K562 (cell line): Measurements from ENCODE around the gene DIS3L2. TPM values are rescaled to one million over a fixed set of nuclear protein-coding genes. Genes with fewer than 3 reads are reported as not detected.
"Not testable (repeated sequence)": the region's sequence is repeated elsewhere in the genome, so short reads cannot be mapped to it uniquely, and the experiment has no call there.

Experiments used
- ATAC-seq: fragments of 200-7000 bp; cut with Tn5 transposase; 3 replicates; pipeline ENCODE4 v1.9.1; 2020; ENCODE audit warnings: moderate library complexity
- BruUV-seq: library from RNA; stranded (reverse); fragments of 400-500 nt; replicated peaks from 2 replicates; lab custom pipeline; 2021; lab: Mats Ljungman, UMichigan
- CTCF ChIA-PET: fragments of 300-600 bp; formaldehyde crosslinking; extraction: SDS; loops from one replicate; lab custom pipeline; 2021; ENCODE audit warnings: low intra/inter-chr PET ratio; lab: Yijun Ruan, JAX
- POLR2A ChIA-PET: fragments of 300-600, 350-650 bp; sonication (Branson Sonifier 250); formaldehyde crosslinking; extraction: SDS; loops from one replicate; lab custom pipeline; 2021; ENCODE audit warnings: antibody characterized with exemption, inconsistent platforms; lab: Yijun Ruan, JAX
- DNase-seq, 4 experiments: peaks; one replicate each; pipeline versions ENCODE4 v3.0.0 to v3.0.0-alpha.2; 2011 to 2018; ENCODE audit warnings: low spot score in 3 of 4, mixed read lengths in 3 of 4; ENCODE audit errors: extremely low read depth in 1 of 4
- FAIRE-seq: peaks from 2 replicates; lab custom pipeline; 2011; peaks lifted over from hg19 to GRCh38; lab: Jason Lieb, UNC
- H2AFZ ChIP-seq: 2 replicates; pipeline ENCODE4 v1.6.0; 2011; ENCODE audit warnings: low read depth, low read length, control low read depth, inconsistent platforms
- H3K27ac ChIP-seq: fragments of 200-600 bp; 3 replicates; pipeline ENCODE4 v1.8.0; 2011; ENCODE audit warnings: low read depth, mild to moderate bottlenecking, control low read depth, inconsistent platforms, low read length, moderate library complexity, mixed read lengths; ENCODE audit errors: extremely low read depth
- H3K27me3 ChIP-seq, 2 experiments: fragments of 300-600 bp in 1 of 2; 2 replicates in 1 of 2; 3 replicates in 1 of 2; pipeline versions ENCODE4 v1.6.0 to v1.8.0; 2011; ENCODE audit warnings: inconsistent platforms in 2 of 2, low read length in 2 of 2, mild to moderate bottlenecking in 1 of 2, mixed read lengths in 1 of 2, moderate library complexity in 1 of 2; ENCODE audit not compliant: control insufficient read depth in 2 of 2, insufficient read depth in 2 of 2
- H3K36me3 ChIP-seq: fragments of 300-600 bp; 3 replicates; pipeline ENCODE4 v1.8.0; 2011; ENCODE audit warnings: mild to moderate bottlenecking, low read length, inconsistent platforms; ENCODE audit not compliant: control insufficient read depth, insufficient read depth
- H3K4me1 ChIP-seq, 2 experiments: fragments of 200-600 bp in 1 of 2; replicated peaks in 1 of 2; 2 replicates in 1 of 2; 3 replicates in 1 of 2; pipeline versions ENCODE4 v1.5.1 to v1.8.0; 2011; ENCODE audit warnings: inconsistent platforms in 2 of 2, low read length in 2 of 2, mild to moderate bottlenecking in 1 of 2, mixed read lengths in 1 of 2, moderate library complexity in 1 of 2; ENCODE audit not compliant: control insufficient read depth in 2 of 2, insufficient read depth in 2 of 2
- H3K4me2 ChIP-seq: 2 replicates; pipeline ENCODE4 v1.6.1; 2011; ENCODE audit warnings: low read length, control low read depth, inconsistent platforms, mixed read lengths; ENCODE audit not compliant: insufficient read depth
- H3K4me3 ChIP-seq: fragments of 200-600 bp; sonication (generic), shearing (Covaris generic); 2 replicates; pipeline ENCODE4 v1.5.1; 2016; ENCODE audit warnings: control low read depth, inconsistent platforms
- H3K79me2 ChIP-seq: fragments of 200-600 bp; 3 replicates; pipeline ENCODE4 v1.8.0; 2011; ENCODE audit warnings: low read length, inconsistent platforms; ENCODE audit not compliant: control insufficient read depth, insufficient read depth
- H3K9ac ChIP-seq, 2 experiments: 2 replicates each; pipeline versions ENCODE4 v1.6.0 to v1.6.1; 2011; ENCODE audit warnings: low read depth in 2 of 2, low read length in 2 of 2, control low read depth in 1 of 2, inconsistent platforms in 1 of 2, mild to moderate bottlenecking in 1 of 2, mixed read lengths in 1 of 2; ENCODE audit not compliant: insufficient read depth in 1 of 2
- H3K9me1 ChIP-seq: one replicate; pipeline ENCODE4 v1.6.0; 2011; ENCODE audit warnings: inconsistent platforms, mild to moderate bottlenecking, low read length, moderate library complexity; ENCODE audit not compliant: control insufficient read depth, insufficient read depth
- H3K9me3 ChIP-seq: replicated peaks from 2 replicates; pipeline ENCODE4 v1.5.1; 2011; ENCODE audit warnings: low read depth, low read length, inconsistent platforms; ENCODE audit not compliant: control insufficient read depth, insufficient read depth
- H4K20me1 ChIP-seq: replicated peaks from 2 replicates; pipeline ENCODE4 v1.6.1; 2011; ENCODE audit warnings: low read length, inconsistent platforms, mixed read lengths; ENCODE audit not compliant: control insufficient read depth, insufficient read depth
- C11orf30 ChIP-seq: fragments of 450-650 bp; IDR thresholded peaks from 2 replicates; pipeline ENCODE4 v1.6.1; 2016; ENCODE audit warnings: low read depth, mild to moderate bottlenecking
- CREB1 ChIP-seq, 2 experiments: sonication (generic) in 1 of 2; formaldehyde crosslinking in 1 of 2; IDR thresholded peaks; 2 replicates each; pipeline versions ENCODE4 v1.6.1 to v1.8.0; 2012 to 2022; ENCODE audit warnings: inconsistent platforms in 1 of 2, mild to moderate bottlenecking in 1 of 2, missing genetic modification reagents in 1 of 2, moderate library complexity in 1 of 2
- ELF2 ChIP-seq: fragments of 250-450 bp; sonication (Bioruptor Pico); IDR thresholded peaks from 2 replicates; pipeline ENCODE4 v1.5.0; 2021; ENCODE audit warnings: mild to moderate bottlenecking
- EP300 ChIP-seq: IDR thresholded peaks from 2 replicates; pipeline ENCODE4 v1.6.1; 2012; ENCODE audit warnings: low read length, improper control_type of control experiment
- ETV6 ChIP-seq, 3 experiments: fragments of 150-350 bp in 1 of 3; sonication (generic) in 1 of 3; formaldehyde crosslinking in 1 of 3; IDR thresholded peaks; 2 replicates each; pipeline versions ENCODE4 v1.6.1 to v1.8.0; 2014 to 2022; ENCODE audit warnings: borderline replicate concordance in 2 of 3, low read depth in 2 of 3, antibody characterized with exemption in 1 of 3, low read length in 1 of 3, mild to moderate bottlenecking in 1 of 3, missing genetic modification reagents in 1 of 3
- GATA2 ChIP-seq: sonication (generic); formaldehyde crosslinking; IDR thresholded peaks from 2 replicates; pipeline ENCODE4 v1.4.0; 2020; ENCODE audit warnings: mild to moderate bottlenecking, missing genetic modification reagents
- ILK ChIP-seq: fragments of 450-650 bp; IDR thresholded peaks from 2 replicates; pipeline ENCODE4 v1.6.1; 2016; ENCODE audit warnings: missing genetic modification characterization, low read depth, mild to moderate bottlenecking, missing compliant biosample characterization, moderate library complexity, borderline replicate concordance
- POLR3G ChIP-seq: IDR thresholded peaks from 2 replicates; pipeline ENCODE4 v1.6.1; 2011; ENCODE audit not compliant: insufficient read length, insufficient replicate concordance; ENCODE audit errors: extremely low read depth
- ZNF224 ChIP-seq: sonication (generic); formaldehyde crosslinking; IDR thresholded peaks from 2 replicates; pipeline ENCODE4 v1.8.0; 2022; ENCODE audit warnings: mild to moderate bottlenecking, missing genetic modification reagents
- WGBS: fragments of 100-300 bp; shearing (Covaris generic); methylation state at CpG from one replicate; pipeline ENCODE4 v1.1.6; 2016; ENCODE audit warnings: low coverage, mixed read lengths; ENCODE audit not compliant: insufficient coverage; ENCODE audit errors: missing lambda C conversion rate; 5-methylcytosine and 5-hydroxymethylcytosine counted together
- in situ Hi-C: fragments of 300-500 bp; cut with MboI; formaldehyde crosslinking; loops from 4 replicates; pipeline ENCODE4 v1.15.0; 2018; ENCODE audit warnings: inconsistent platforms, mixed read lengths
- intact Hi-C: fragments of 100-400 bp; cut with micrococcal nuclease; formaldehyde crosslinking; loops from 2 replicates; pipeline ENCODE4 v1.14.2; 2022
- polyA plus RNA-seq, 8 experiments: library from polyadenylated mRNA; depleted of rRNA in 4 of 8; stranded (reverse) in 5 of 8; unstranded in 3 of 8; fragments of >200 nt; fragmentation: Nextera tagmentation in 2 of 8; fragmentation: Illumina TruSeq in 1 of 8; extraction: Ambion mirVana in 2 of 8; extraction: Trizol in 1 of 8; gene quantifications; 2 replicates each; pipeline versions ENCODE4 v1.2.1 to v1.2.3, GENCODE V29; 2011 to 2014; ENCODE audit warnings: inconsistent platforms in 1 of 8, missing spikeins in 1 of 8
- total RNA-seq, 7 experiments: library from RNA; depleted of rRNA in 6 of 7; stranded (reverse); fragments of >200 nt in 6 of 7; fragmentation: Illumina TruSeq in 2 of 7; extraction: Trizol in 2 of 7; gene quantifications; 2 replicates each; pipeline versions ENCODE4 v1.2.1 to v1.2.3, GENCODE V29; 2011 to 2021; ENCODE audit warnings: low replicate concordance in 1 of 7
- TF ChIP-seq, protein P1 (sequence below), 2 experiments: fragments of 450-650 bp; conservative IDR thresholded peaks; 2 replicates each; pipeline ENCODE4 v1.6.1; 2017; ENCODE audit warnings: mild to moderate bottlenecking in 2 of 2, moderate library complexity in 2 of 2

DIS3L2 gene
- total and polyA plus RNA-seq, 9 of the 15 experiments (the other 6 are each of a cell fraction or from before 2014, with no cell fraction given): 1.5 to 19.2 (median 11.2) TPM

DNA sequence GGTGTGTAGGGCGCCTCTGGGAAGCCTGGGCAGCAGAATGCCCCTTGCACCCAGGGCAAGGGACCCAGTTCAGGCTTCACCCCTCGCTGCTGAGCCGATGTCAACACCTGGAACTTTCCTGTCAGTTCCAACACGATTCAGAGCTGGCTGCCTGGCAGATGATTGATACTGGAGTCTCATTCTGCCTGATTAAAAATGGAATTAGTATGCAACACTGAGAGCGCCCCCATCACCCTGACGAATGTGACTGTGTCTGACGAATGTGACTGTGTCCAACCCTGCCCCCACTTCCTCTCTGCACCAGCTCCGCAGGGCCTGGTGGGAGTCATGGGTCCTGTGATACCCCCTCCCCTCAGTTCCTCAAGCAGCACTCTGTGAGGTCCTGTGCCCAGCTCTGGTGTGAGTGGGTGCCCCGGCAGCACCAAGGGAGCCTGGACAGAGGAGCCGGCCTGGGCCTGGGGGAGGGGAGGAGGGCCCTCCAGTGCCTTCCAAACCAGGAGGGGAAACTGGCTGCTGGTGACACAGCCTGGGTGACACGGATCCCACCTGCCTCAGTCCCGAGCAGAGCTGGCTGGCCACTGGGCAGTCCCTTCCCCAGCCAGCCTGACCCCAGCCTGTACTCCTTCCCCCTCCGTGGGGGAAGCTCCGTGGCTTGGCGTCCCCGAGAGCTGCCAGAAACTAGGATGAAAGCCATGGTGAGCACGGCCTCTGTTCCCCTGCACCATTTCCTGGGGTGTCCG, 375.6 kb downstream of the DIS3L2 start:
- H3K36me3 ChIP-seq: no peaks in the 10 kb centered on the region
- in situ Hi-C loops: no loop called here
- WGBS: 62% methylated on average over 6 of the region's 18 CpGs
- no peak overlapping the region for H3K27ac ChIP-seq
- peaks cover 0 to 7% of the 10 kb centered on the region in 2 experiments; a peak in 2 of 5 replicates for H3K4me1 ChIP-seq
- no peak for TF ChIP-seq ZNF224 (CRISPR knock-in tag)
- no peak for TF ChIP-seq C11orf30
- TF ChIP-seq, protein P1, sequence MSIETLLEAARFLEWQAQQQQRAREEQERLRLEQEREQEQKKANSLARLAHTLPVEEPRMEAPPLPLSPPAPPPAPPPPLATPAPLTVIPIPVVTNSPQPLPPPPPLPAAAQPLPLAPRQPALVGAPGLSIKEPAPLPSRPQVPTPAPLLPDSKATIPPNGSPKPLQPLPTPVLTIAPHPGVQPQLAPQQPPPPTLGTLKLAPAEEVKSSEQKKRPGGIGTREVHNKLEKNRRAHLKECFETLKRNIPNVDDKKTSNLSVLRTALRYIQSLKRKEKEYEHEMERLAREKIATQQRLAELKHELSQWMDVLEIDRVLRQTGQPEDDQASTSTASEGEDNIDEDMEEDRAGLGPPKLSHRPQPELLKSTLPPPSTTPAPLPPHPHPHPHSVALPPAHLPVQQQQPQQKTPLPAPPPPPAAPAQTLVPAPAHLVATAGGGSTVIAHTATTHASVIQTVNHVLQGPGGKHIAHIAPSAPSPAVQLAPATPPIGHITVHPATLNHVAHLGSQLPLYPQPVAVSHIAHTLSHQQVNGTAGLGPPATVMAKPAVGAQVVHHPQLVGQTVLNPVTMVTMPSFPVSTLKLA (conservative IDR thresholded peaks at IDR 0.05): no peak
- TF ChIP-seq POLR3G: no peak
- TF ChIP-seq EP300: no peak
- no peak for TF ChIP-seq CREB1 (IDR thresholded peaks at IDR 0.05)
- TF ChIP-seq CREB1 (CRISPR knock-in tag; IDR thresholded peaks at IDR 0.05): no peak
- no peak for TF ChIP-seq ILK (tag)
- TF ChIP-seq ETV6 (IDR thresholded peaks at IDR 0.05; ENCODE audit: borderline replicate concordance in 1 of 2, low read depth in 2 of 2, low read length in 1 of 2): no peak
- TF ChIP-seq ETV6 (CRISPR knock-in tag; IDR thresholded peaks at IDR 0.05; ENCODE audit: borderline replicate concordance): no peak
- no peak for TF ChIP-seq ELF2
- no peak for TF ChIP-seq GATA2 (CRISPR knock-in tag)
- H3K4me3 ChIP-seq: no peak overlapping the region
- BruUV-seq: no TSS peak
- H3K79me2 ChIP-seq: no peaks in the 10 kb centered on the region
- no peak overlapping the region for H3K9ac ChIP-seq
- no peak for FAIRE-seq
- no peak for DNase-seq
- H2AFZ ChIP-seq: no peak overlapping the region
- intact Hi-C loops: no loop called here
- ChIA-PET CTCF (no interaction called here), POLR2A (interaction anchor here (0.6 kb wide), 1 partner anchor 331 kb away, joined by 3 read pairs; no protein-coding TSS in a partner anchor)
- H3K27me3 ChIP-seq: no peaks in the 10 kb centered on the region
- H3K4me2 ChIP-seq: no peak overlapping the region
- no peaks in the 10 kb centered on the region for H4K20me1 ChIP-seq
- no peak for ATAC-seq
- no peaks in the 10 kb centered on the region for H3K9me1 ChIP-seq
- H3K9me3 ChIP-seq: no peaks in the 10 kb centered on the region

DNA sequence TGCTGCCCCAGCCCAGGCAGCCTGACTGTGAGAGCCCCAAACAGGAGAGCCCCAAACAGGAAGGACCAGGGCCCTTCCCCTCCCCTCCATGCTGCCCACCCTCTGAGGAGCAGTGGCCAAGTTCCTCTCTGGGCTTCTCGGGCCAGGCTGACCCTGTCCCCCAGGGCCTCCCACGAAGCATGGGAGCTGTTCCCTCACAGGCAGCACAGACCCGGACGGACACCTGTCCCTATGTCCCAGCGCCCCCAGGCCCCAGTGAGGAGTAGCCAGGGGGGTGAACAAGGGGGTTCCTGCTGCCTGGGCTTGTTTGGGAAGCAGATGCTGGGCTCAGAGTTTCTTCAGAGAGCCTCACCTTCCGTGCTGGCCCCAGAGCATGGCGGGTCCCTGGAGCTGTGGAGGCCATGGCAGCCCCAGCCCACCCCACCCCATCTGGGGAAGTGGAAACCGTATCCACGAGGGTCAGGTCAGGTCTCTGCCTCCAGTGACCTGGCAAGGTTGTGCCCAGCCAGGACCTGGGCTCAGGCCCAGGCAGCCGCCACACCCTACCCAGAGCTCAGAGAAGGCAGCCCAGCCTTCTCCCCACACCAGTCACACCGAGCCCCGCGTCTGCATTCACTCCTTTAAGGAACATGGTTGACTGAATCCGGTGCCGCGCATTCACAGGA, 376.7 kb downstream of the DIS3L2 start:
- H3K4me2 ChIP-seq, ATAC-seq, H3K79me2 ChIP-seq, H3K36me3 ChIP-seq, H3K4me3 ChIP-seq, in situ Hi-C loops, H3K9me1 ChIP-seq, DNase-seq, intact Hi-C loops, CTCF ChIA-PET, H2AFZ ChIP-seq, H3K27ac ChIP-seq, H3K9me3 ChIP-seq, H4K20me1 ChIP-seq, BruUV-seq, H3K9ac ChIP-seq, FAIRE-seq, H3K27me3 ChIP-seq, H3K4me1 ChIP-seq: not testable (repeated sequence)
- 72% methylated on average over 3 of the region's 16 CpGs for WGBS
- POLR2A ChIA-PET: interaction anchor here (0.6 kb wide), 1 partner anchor 12 kb away, joined by 4 read pairs; no protein-coding TSS in a partner anchor
